Tracheal epithelial cell (primary cell): ENCODE results near the gene OR52B2. TPM values are rescaled to one million over a fixed set of nuclear protein-coding genes. Genes with fewer than 3 reads are reported as not detected.

Experiments
- total RNA-seq: library from RNA; depleted of rRNA; stranded (reverse); fragments of >200 nt; gene quantifications from 2 replicates; pipeline ENCODE4 v1.2.1, GENCODE V29; 2014

The OR52B2 gene
- not detected in 2 replicates for total RNA-seq

DNA sequence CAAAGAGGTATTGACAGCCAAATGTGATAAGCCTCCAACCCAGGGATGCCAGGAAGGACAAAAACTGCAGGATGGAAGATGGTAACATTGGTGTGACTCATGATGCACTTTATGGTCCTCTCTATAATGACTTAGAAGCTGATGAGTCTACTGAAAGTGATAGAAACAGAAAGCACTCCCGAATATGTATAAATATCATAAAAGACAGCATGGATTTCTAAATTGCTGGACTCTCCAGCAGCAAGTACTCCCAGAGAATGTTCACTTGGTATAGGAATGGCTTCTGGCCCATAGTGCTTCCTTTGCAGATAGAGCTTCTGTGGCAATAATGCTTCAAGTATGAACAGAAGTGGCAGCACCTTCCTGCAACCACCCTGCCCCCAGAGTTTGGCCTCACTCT lies at the start of gene OR52B2:
Gene OR52B2, minus strand, starts transcription at position 101 of the 400 bp plus-strand sequence. Its CDS starts 0 bp downstream, at position 101.

DNA sequence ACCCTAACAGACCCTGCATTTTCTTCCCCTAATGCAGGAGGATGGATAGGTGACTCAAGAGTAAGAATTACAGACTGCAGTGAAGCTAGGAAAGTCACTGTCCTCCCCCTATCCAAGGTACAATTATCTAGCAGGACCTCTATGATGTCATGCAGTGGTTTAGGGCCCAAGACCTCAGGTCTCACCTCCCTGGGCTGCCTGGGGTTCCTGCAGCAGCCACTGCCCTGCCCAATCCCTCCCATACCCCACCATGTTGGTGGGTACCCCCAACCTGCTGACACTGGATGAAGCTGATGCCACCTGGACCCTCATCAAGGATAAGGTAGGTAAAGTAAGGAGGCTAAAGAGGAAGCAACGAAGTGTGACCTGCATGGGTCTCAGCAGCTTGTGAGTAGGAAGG lies 35.2 kb upstream of the OR52B2 start, which contains the start of gene C11orf42:
Gene C11orf42, plus strand, starts transcription at position 192 of the 400 bp plus-strand sequence. Its CDS starts 59 bp downstream, at position 251.

DNA sequence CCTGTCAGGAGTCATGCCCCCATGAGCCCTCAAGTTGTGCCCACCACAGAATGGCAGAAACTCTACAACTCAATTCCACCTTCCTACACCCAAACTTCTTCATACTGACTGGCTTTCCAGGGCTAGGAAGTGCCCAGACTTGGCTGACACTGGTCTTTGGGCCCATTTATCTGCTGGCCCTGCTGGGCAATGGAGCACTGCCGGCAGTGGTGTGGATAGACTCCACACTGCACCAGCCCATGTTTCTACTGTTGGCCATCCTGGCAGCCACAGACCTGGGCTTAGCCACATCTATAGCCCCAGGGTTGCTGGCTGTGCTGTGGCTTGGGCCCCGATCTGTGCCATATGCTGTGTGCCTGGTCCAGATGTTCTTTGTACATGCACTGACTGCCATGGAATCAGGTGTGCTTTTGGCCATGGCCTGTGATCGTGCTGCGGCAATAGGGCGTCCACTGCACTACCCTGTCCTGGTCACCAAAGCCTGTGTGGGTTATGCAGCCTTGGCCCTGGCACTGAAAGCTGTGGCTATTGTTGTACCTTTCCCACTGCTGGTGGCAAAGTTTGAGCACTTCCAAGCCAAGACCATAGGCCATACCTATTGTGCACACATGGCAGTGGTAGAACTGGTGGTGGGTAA lies 29.2 kb upstream of the OR52B2 start, which contains the start of gene OR52W1:
Gene OR52W1, plus strand, starts transcription at position 51 of the 637 bp plus-strand sequence. Its CDS starts 0 bp downstream, at position 51.

Other genes with a start within 250 kb of the OR52B2 start
- gene OR56A3, start 228.1 kb downstream of the OR52B2 start, total RNA-seq = not detected in 2 replicates
- not detected in 2 replicates for gene OR56A5, start 201.8 kb downstream of the OR52B2 start, total RNA-seq
- not detected in 2 replicates for gene OR52L1, start 183.3 kb downstream of the OR52B2 start, total RNA-seq
- not detected in 2 replicates for gene OR56A4, start 163.4 kb downstream of the OR52B2 start, total RNA-seq
- not detected in 2 replicates for gene OR56A1, start 139.6 kb downstream of the OR52B2 start, total RNA-seq
- gene OR56B4, start 62.6 kb downstream of the OR52B2 start, total RNA-seq = not detected in 2 replicates
- gene OR52W1, start 28.9 kb upstream of the OR52B2 start, total RNA-seq = not detected in 2 replicates
- not detected in 2 replicates for gene C11orf42, start 35.2 kb upstream of the OR52B2 start, total RNA-seq
- gene FHIP1B, start 64.3 kb upstream of the OR52B2 start, total RNA-seq = 8.9 and 10.2 TPM in 2 replicates
- gene CNGA4, start 68.8 kb upstream of the OR52B2 start, total RNA-seq = 0.64 TPM in 1 of 2 replicates, not detected in the other
- gene CCKBR, start 89.5 kb upstream of the OR52B2 start, total RNA-seq = not detected in 2 replicates
- gene CAVIN3, start 150.2 kb upstream of the OR52B2 start, total RNA-seq = 39.2 and 50.1 TPM in 2 replicates
- gene SMPD1, start 220.1 kb upstream of the OR52B2 start, total RNA-seq = 3.0 and 3.4 TPM in 2 replicates
- gene APBB1, start 248.8 kb upstream of the OR52B2 start, total RNA-seq = 5.3 and 10.6 TPM in 2 replicates